Kidney (tissue), 14 donors: Measurements from ENCODE around the gene ZNF117. TPM values are rescaled to one million over a fixed set of nuclear protein-coding genes. Genes with fewer than 3 reads are reported as not detected.
"Not testable (repeated sequence)": the region's sequence is repeated elsewhere in the genome, so short reads cannot be mapped to it uniquely, and the experiment has no call there.

Source experiments
- DNase-seq, 5 donors: peaks; one replicate each; pipeline ENCODE4 v3.0.0-alpha.2; 2013 to 2020
- FAIRE-seq: peaks from 2 replicates; lab custom pipeline; 2012; peaks lifted over from hg19 to GRCh38; lab: Jason Lieb, UNC
- H3K27ac ChIP-seq, 2 donors: one replicate each; pipeline ENCODE4 v1.7.0; 2013; ENCODE audit warnings: low read depth in 2 of 2, low read length in 2 of 2, inconsistent platforms in 1 of 2
- H3K27me3 ChIP-seq: one replicate; pipeline ENCODE4 v1.7.1; 2013; ENCODE audit warnings: low read length, inconsistent platforms; ENCODE audit not compliant: control insufficient read depth, insufficient read depth
- H3K36me3 ChIP-seq, 3 donors: one replicate each; pipeline versions ENCODE4 v1.7.0 to v1.7.1; 2013; ENCODE audit warnings: low read length in 3 of 3, control low read depth in 1 of 3, inconsistent platforms in 1 of 3; ENCODE audit not compliant: insufficient read depth in 3 of 3, control insufficient read depth in 2 of 3
- H3K4me1 ChIP-seq, 3 donors: one replicate each; pipeline versions ENCODE4 v1.7.0 to v1.7.1; 2013; ENCODE audit warnings: low read length in 3 of 3, inconsistent platforms in 1 of 3, low read depth in 1 of 3; ENCODE audit not compliant: control insufficient read depth in 2 of 3, insufficient read depth in 2 of 3
- H3K4me3 ChIP-seq, 3 donors: one replicate each; pipeline versions ENCODE4 v1.7.0 to v1.8.1; 2013; ENCODE audit warnings: low read length in 3 of 3, control low read depth in 1 of 3, inconsistent platforms in 1 of 3
- H3K9ac ChIP-seq, 3 donors: one replicate each; pipeline versions ENCODE4 v1.7.0 to v1.7.1; 2013; ENCODE audit warnings: low read length in 3 of 3, control low read depth in 1 of 3, inconsistent platforms in 1 of 3
- H3K9me3 ChIP-seq, 3 donors: one replicate each; pipeline versions ENCODE4 v1.7.0 to v1.7.1; 2013; ENCODE audit warnings: low read length in 3 of 3, control low read depth in 1 of 3, inconsistent platforms in 1 of 3; ENCODE audit not compliant: control insufficient read depth in 2 of 3, insufficient read depth in 1 of 3
- intact Hi-C: fragments of 100-400 bp; cut with DNase I; formaldehyde crosslinking; loops from one replicate; pipeline ENCODE4 v1.11.1; 2022
- polyA plus RNA-seq: library from polyadenylated mRNA; stranded (reverse); fragments of 350-450 nt; fragmentation: Illumina TruSeq; extraction: RNeasy Lipid Tissue Mini Kit (QIAGEN cat#74804); gene quantifications from one replicate; pipeline ENCODE4 v1.2.3, GENCODE V29; 2014; ENCODE audit warnings: low read depth, low replicate concordance; ENCODE audit not compliant: insufficient read depth
- total RNA-seq: library from RNA; stranded (reverse); fragmentation: NEBNext Ultra II Directional; extraction: Animal tissue kit (Norgen Biotek cat#: 25700); gene quantifications from one replicate; pipeline ENCODE4 v1.2.1, GENCODE V29; 2021
- TF ChIP-seq, protein P1 (sequence below): IDR thresholded peaks from 3 replicates; pipeline ENCODE4 v1.5.1; 2012; ENCODE audit warnings: mild to moderate bottlenecking, moderate library complexity, borderline replicate concordance; ENCODE audit not compliant: insufficient read depth; ENCODE audit errors: extremely low read depth
- donor health status: control.
- donor health status: control.
- donor health status: control.
- donor health status: control.
- donor health status: control.
- donor health status: DM: yes; HTN: yes; CAD: no.
- donor health status: Normal renal cell carcinoma (clear cell type).

ZNF117 gene
- total and polyA plus RNA-seq, 2 donors from 2014 or later: 4.7 to 12.6 TPM

DNA sequence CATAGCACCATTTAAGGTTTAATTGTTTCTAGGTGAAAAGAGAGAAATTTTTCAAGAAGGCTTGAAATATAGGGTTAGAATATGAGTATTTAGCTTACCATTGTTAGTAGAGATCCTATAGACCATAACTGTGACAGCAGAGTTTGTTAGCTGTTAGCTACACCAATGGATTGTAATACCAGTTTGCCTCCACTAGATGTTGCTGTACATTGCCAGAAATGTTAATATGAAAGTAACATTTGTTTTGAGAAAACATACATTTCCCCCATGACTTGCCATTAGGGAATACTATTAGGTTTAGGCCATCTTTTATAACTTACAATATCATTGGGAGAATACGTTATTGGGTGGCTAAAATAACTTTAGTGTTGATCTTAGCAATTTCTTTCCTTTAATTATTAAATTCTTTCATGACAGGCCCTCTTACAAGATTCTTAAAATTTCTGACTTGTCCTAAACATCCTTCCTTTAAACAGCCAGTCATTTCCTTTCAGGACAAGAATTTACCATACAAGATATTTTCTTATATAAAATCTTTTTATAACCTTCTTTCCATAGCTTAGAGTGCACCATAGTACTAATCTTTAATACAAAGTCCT, 39.5 kb downstream of the ZNF117 start:
- intact Hi-C loops: loop anchor here (5.0 kb wide), 1 partner anchor 356 kb away; no protein-coding TSS in a partner anchor
- H3K9ac ChIP-seq: no peak overlapping the region
- H3K27me3 ChIP-seq: peaks cover 3% of the 10 kb centered on the region
- TF ChIP-seq, protein P1, sequence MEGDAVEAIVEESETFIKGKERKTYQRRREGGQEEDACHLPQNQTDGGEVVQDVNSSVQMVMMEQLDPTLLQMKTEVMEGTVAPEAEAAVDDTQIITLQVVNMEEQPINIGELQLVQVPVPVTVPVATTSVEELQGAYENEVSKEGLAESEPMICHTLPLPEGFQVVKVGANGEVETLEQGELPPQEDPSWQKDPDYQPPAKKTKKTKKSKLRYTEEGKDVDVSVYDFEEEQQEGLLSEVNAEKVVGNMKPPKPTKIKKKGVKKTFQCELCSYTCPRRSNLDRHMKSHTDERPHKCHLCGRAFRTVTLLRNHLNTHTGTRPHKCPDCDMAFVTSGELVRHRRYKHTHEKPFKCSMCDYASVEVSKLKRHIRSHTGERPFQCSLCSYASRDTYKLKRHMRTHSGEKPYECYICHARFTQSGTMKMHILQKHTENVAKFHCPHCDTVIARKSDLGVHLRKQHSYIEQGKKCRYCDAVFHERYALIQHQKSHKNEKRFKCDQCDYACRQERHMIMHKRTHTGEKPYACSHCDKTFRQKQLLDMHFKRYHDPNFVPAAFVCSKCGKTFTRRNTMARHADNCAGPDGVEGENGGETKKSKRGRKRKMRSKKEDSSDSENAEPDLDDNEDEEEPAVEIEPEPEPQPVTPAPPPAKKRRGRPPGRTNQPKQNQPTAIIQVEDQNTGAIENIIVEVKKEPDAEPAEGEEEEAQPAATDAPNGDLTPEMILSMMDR: peak; percentile 81
- H3K4me1 ChIP-seq: peaks cover 0 to 3% (median 0%) of the 10 kb centered on the region in 3 donors
- peak; percentile 62 for FAIRE-seq
- H3K4me3 ChIP-seq: no peak overlapping the region
- DNase-seq: peak in 2 of 5 donors; percentile 67 to 76
- no peaks in the 10 kb centered on the region for H3K36me3 ChIP-seq
- H3K27ac ChIP-seq: no peak overlapping the region
- H3K9me3 ChIP-seq: no peaks in the 10 kb centered on the region

DNA sequence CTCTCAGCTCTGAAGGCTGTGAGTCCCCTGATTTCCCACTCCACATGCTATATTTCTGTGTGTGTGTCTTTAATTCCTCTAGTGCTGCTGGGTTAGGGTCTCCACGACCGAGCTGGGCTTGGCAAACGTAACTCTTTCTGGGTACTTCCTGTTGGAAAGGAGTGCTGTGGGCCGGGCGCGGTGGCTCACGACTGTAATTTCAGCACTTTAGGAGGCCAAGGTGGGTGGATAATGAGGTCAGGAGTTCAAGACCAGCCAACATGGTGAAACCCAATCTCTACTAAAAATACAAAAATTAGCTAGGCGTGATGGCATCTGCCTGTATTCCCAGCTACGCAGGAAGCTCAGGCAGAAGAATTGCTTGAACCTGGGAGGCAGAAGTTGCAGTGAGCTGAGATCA, 40.2 kb downstream of the ZNF117 start:
- peak in 3 of 5 donors; percentile 21 to 25 (median 21) for DNase-seq
- H3K9me3 ChIP-seq, H3K27me3 ChIP-seq, H3K36me3 ChIP-seq, H3K4me1 ChIP-seq, FAIRE-seq, H3K27ac ChIP-seq, H3K9ac ChIP-seq, H3K4me3 ChIP-seq: not testable (repeated sequence)
- intact Hi-C loops: loop anchor here (5.0 kb wide), 1 partner anchor 357 kb away; no protein-coding TSS in a partner anchor

DNA sequence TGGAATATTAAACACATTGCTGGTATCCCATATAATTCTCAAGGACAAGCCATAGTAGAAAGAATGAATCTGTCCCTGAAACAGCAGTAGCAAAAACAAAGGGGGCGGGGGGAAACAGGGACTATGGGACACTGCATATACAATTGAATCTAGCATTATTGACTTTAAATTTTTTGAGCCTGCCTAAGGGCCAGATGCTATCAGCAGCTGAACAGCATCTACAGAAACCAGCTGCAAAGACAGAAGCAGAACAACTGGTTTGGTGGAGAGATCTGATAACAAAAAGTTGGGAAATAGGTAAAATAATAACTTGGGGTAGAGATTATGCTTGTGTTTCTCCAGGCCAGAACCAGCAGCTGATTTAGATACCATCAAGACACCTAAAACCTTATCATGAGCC, 42.1 kb downstream of the ZNF117 start:
- DNase-seq, H3K4me1 ChIP-seq, H3K4me3 ChIP-seq, H3K27me3 ChIP-seq, H3K27ac ChIP-seq, H3K9ac ChIP-seq, intact Hi-C loops, FAIRE-seq, H3K9me3 ChIP-seq, H3K36me3 ChIP-seq: not testable (repeated sequence)

DNA sequence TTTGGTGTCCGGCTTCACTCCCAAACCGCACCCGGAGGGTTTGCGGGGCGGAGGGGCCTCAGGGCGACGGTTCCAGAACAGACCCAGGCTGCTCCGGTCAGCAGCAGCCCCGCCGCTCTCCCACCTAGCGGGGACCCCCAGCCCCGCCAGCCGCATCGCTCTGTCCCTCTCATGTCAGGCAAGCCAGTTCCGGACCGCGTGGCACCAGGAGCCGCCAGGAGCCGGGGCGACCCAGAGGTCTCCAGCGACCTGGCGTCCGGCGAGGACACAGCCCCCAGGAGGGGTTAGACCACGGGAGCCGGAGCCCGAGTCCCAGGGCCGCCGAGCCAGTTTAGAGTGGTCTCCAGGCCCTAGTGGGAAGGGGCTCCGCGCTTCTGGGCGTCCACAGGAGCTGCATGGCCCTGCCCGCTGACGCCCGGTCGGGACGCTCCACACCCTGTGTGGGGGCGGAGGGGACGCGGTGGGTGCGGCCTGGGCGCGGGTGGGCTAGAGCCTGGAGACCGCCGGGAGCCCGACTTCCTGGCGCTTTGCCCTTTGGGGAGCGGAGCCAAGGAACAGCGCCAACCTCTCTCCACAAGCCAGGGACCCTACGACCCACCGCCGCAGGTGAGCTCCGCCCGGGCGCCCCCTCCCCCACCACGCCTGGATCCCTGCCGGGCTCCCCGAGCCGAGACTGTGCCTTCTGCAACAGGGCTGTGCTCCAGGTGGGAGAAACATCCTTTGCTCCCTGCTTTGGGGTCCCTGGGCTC, 43.4 kb downstream of the ZNF117 start:
- TF ChIP-seq, protein P1: no peak

More for the DNA sequence above, 43.4 kb downstream of the ZNF117 start:
- H3K36me3 ChIP-seq: no peaks in the 10 kb centered on the region
- no peaks in the 10 kb centered on the region for H3K9me3 ChIP-seq
- H3K9ac ChIP-seq: no peak overlapping the region
- FAIRE-seq: no peak
- DNase-seq: peak; percentile 24 to 77 (median 48)
- intact Hi-C loops: no loop called here
- H3K4me1 ChIP-seq: peaks cover 0 to 3% (median 0%) of the 10 kb centered on the region in 3 donors
- peak overlapping the region in 2 of 3 donors; percentile 11 to 37 for H3K4me3 ChIP-seq
- H3K27me3 ChIP-seq: peaks cover 5% of the 10 kb centered on the region
- no peak overlapping the region for H3K27ac ChIP-seq
